H9 (cell line): ENCODE data around the gene PDZD2. TPM values are rescaled to one million over a fixed set of nuclear protein-coding genes. Genes with fewer than 3 reads are reported as not detected.

ENCODE experiments used
- DNase-seq: peaks from one replicate; pipeline ENCODE4 v3.0.0-alpha.2; 2017
- H2AFZ ChIP-seq: one replicate; pipeline ENCODE4 v1.6.1; 2013; ENCODE audit warnings: mild to moderate bottlenecking, low read length, control low read depth, moderate library complexity
- H2AK5ac ChIP-seq: 2 replicates; pipeline ENCODE4 v1.6.1; 2013; ENCODE audit warnings: low read length, control low read depth, mixed read lengths; ENCODE audit not compliant: insufficient read length
- H2BK120ac ChIP-seq: one replicate; pipeline ENCODE4 v1.6.1; 2013; ENCODE audit warnings: low read depth, mild to moderate bottlenecking, low read length, control low read depth, inconsistent platforms; ENCODE audit not compliant: poor library complexity, severe bottlenecking
- H2BK12ac ChIP-seq: 2 replicates; pipeline ENCODE4 v1.6.1; 2013; ENCODE audit warnings: low read length, control low read depth, mixed read lengths, low read depth; ENCODE audit not compliant: insufficient read length
- H2BK15ac ChIP-seq: 2 replicates; pipeline ENCODE4 v1.6.1; 2013; ENCODE audit warnings: low read depth, low read length, control low read depth
- H2BK20ac ChIP-seq: one replicate; pipeline ENCODE4 v1.6.1; 2013; ENCODE audit warnings: low read depth, mild to moderate bottlenecking, low read length, control low read depth, inconsistent platforms; ENCODE audit not compliant: poor library complexity, severe bottlenecking
- H2BK5ac ChIP-seq: 2 replicates; pipeline ENCODE4 v1.6.1; 2013; ENCODE audit warnings: low read length, control low read depth, mixed read lengths; ENCODE audit not compliant: insufficient read length
- H3K14ac ChIP-seq: 2 replicates; pipeline ENCODE4 v1.6.1; 2013; ENCODE audit warnings: low read length, control low read depth; ENCODE audit not compliant: insufficient read depth
- H3K18ac ChIP-seq: 2 replicates; pipeline ENCODE4 v1.6.1; 2013; ENCODE audit warnings: low read depth, mild to moderate bottlenecking, mixed read lengths, low read length, control low read depth; ENCODE audit not compliant: insufficient read length
- H3K23ac ChIP-seq: 2 replicates; pipeline ENCODE4 v1.6.1; 2013; ENCODE audit warnings: low read length, control low read depth, mixed read lengths, low read depth; ENCODE audit not compliant: insufficient read length
- H3K23me2 ChIP-seq: 2 replicates; pipeline ENCODE4 v1.6.1; 2013; ENCODE audit warnings: low read depth, mild to moderate bottlenecking, mixed read lengths, low read length, control low read depth; ENCODE audit not compliant: insufficient read length, poor library complexity, severe bottlenecking
- H3K27ac ChIP-seq: 2 replicates; pipeline ENCODE4 v1.5.1; 2013; ENCODE audit warnings: low read length, control low read depth, mixed read lengths, low read depth; ENCODE audit not compliant: insufficient read length
- H3K27me3 ChIP-seq: 2 replicates; pipeline ENCODE4 v1.6.1; 2013; ENCODE audit warnings: low read length, control low read depth, inconsistent platforms; ENCODE audit not compliant: insufficient read depth
- H3K4ac ChIP-seq: 2 replicates; pipeline ENCODE4 v1.6.1; 2013; ENCODE audit warnings: low read depth, mild to moderate bottlenecking, control low read depth, inconsistent platforms, low read length, moderate library complexity
- H3K4me1 ChIP-seq: 2 replicates; pipeline ENCODE4 v1.6.1; 2013; ENCODE audit warnings: low read length, control low read depth, inconsistent platforms; ENCODE audit not compliant: insufficient read depth
- H3K4me2 ChIP-seq: 2 replicates; pipeline ENCODE4 v1.6.1; 2013; ENCODE audit warnings: low read length, control low read depth, mixed read lengths; ENCODE audit not compliant: insufficient read length, insufficient read depth
- H3K56ac ChIP-seq: 2 replicates; pipeline ENCODE4 v1.6.1; 2013; ENCODE audit warnings: low read depth, mild to moderate bottlenecking, mixed read lengths, low read length, control low read depth; ENCODE audit not compliant: insufficient read length
- H3K79me1 ChIP-seq: 2 replicates; pipeline ENCODE4 v1.6.1; 2013; ENCODE audit warnings: low read depth, mild to moderate bottlenecking, moderate library complexity, low read length, control low read depth, inconsistent platforms; ENCODE audit not compliant: insufficient read depth, poor library complexity, severe bottlenecking
- H3K79me2 ChIP-seq: 2 replicates; pipeline ENCODE4 v1.6.1; 2013; ENCODE audit warnings: low read length, control low read depth, inconsistent platforms; ENCODE audit not compliant: insufficient read depth
- H3K9ac ChIP-seq: 2 replicates; pipeline ENCODE4 v1.6.1; 2013; ENCODE audit warnings: low read length, control low read depth, mixed read lengths; ENCODE audit not compliant: insufficient read length; ENCODE audit errors: extremely low read depth
- H3K9me3 ChIP-seq: one replicate; pipeline ENCODE4 v1.6.1; 2013; ENCODE audit warnings: low read depth, low read length, inconsistent platforms; ENCODE audit not compliant: control insufficient read depth
- H3T11ph ChIP-seq: one replicate; pipeline ENCODE4 v1.6.1; 2013; ENCODE audit warnings: mild to moderate bottlenecking, low read length, control low read depth, inconsistent platforms
- H4K20me1 ChIP-seq: one replicate; pipeline ENCODE4 v1.6.1; 2013; ENCODE audit not compliant: control insufficient read depth, insufficient read length, insufficient read depth
- H4K5ac ChIP-seq: 2 replicates; pipeline ENCODE4 v1.6.1; 2013; ENCODE audit warnings: low read depth, mild to moderate bottlenecking, mixed read lengths, low read length, control low read depth; ENCODE audit not compliant: insufficient read length
- H4K8ac ChIP-seq: replicated peaks from 2 replicates; pipeline ENCODE4 v1.6.1; 2013; ENCODE audit warnings: low read length, control low read depth, mixed read lengths, low read depth; ENCODE audit not compliant: insufficient read length
- H4K91ac ChIP-seq: 2 replicates; pipeline ENCODE4 v1.6.1; 2013; ENCODE audit warnings: low read depth, mild to moderate bottlenecking, moderate library complexity, mixed read lengths, low read length, control low read depth; ENCODE audit not compliant: insufficient read length
- H3K27ac Mint-ChIP-seq, 3 experiments: 2 replicates in 2 of 3; 3 replicates in 1 of 3; pipeline ENCODE4 v1.8.0; 2020 to 2021; ENCODE audit warnings: mixed read lengths in 3 of 3, mild to moderate bottlenecking in 1 of 3, moderate library complexity in 1 of 3
- H3K27me3 Mint-ChIP-seq: 2 replicates; pipeline ENCODE4 v1.8.0; 2021; ENCODE audit warnings: low read depth, mild to moderate bottlenecking, moderate library complexity, mixed read lengths
- H3K36me3 Mint-ChIP-seq, 3 experiments: 2 replicates in 2 of 3; 3 replicates in 1 of 3; pipeline ENCODE4 v1.8.0; 2020 to 2021; ENCODE audit warnings: low read depth in 3 of 3, mixed read lengths in 3 of 3; ENCODE audit not compliant: insufficient read depth in 1 of 3
- H3K4me1 Mint-ChIP-seq, 2 experiments: 2 replicates each; pipeline ENCODE4 v1.8.0; 2020; ENCODE audit warnings: mixed read lengths in 2 of 2
- H3K4me3 Mint-ChIP-seq, 2 experiments: 2 replicates in 1 of 2; 3 replicates in 1 of 2; pipeline ENCODE4 v1.8.0; 2020 to 2021; ENCODE audit warnings: mild to moderate bottlenecking in 2 of 2, mixed read lengths in 2 of 2, moderate library complexity in 1 of 2
- H3K9me3 Mint-ChIP-seq, 2 experiments: 2 replicates in 1 of 2; 3 replicates in 1 of 2; pipeline ENCODE4 v1.8.0; 2020; ENCODE audit warnings: mild to moderate bottlenecking in 2 of 2, mixed read lengths in 2 of 2, moderate library complexity in 1 of 2
- WGBS: extraction: QIAGEN DNeasy Blood & Tissue Kit; methylation state at CpG from one replicate; pipeline ENCODE4 v1.1.7; 2013; ENCODE audit warnings: missing lambda C conversion rate, low lambda C conversion rate, mixed read lengths; ENCODE audit not compliant: insufficient read length; ENCODE audit errors: extremely low coverage; 5-methylcytosine and 5-hydroxymethylcytosine counted together
- total RNA-seq: library from RNA; stranded (reverse); gene quantifications from 2 replicates; pipeline ENCODE4 v1.2.1, GENCODE V29; 2021
- TF ChIP-seq, protein P1 (sequence below): fragments of 200-600 bp; sonication (generic); conservative IDR thresholded peaks from 3 replicates; pipeline ENCODE4 v1.8.0; 2021; ENCODE audit warnings: antibody characterized with exemption, mild to moderate bottlenecking

PDZD2 gene
- total RNA-seq, 1 experiment from 2014 or later, result 9.9 TPM

DNA sequence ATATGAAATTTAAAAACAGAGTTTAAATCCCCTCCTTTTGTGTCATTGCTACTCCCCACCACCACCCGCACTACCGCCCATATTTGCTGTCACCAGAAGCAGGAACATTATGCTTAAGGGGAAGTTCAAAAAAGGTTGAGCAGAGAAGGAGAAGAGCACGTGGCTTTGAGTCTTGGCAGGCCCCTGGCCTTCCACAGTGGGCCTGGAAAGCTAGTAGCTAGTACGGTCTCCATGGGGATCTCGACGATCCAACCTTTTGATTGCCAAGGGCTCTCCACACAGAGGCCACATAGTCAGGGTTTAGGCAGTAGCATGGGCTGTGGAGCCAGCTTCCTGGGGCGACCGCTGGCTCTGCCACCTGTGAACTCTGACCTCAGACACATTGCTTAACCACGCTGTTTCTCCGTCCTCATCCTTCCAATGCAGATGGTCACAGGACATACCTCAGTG is 445.1 kb downstream of the PDZD2 start:
- H3K36me3 Mint-ChIP-seq, result peaks cover 0 to 11% (median 0%) of the 10 kb centered on the region in 3 experiments; a peak in 3 of 7 replicates
- no peak overlapping the region for H3K4ac ChIP-seq
- H3K27ac ChIP-seq, result no peak overlapping the region
- no peak overlapping the region for H3T11ph ChIP-seq
- no peaks in the 10 kb centered on the region for H3K79me2 ChIP-seq
- no peaks in the 10 kb centered on the region for H3K23me2 ChIP-seq
- no peaks in the 10 kb centered on the region for H3K9me3 Mint-ChIP-seq
- DNase-seq, result no peak
- H2BK20ac ChIP-seq, result no peak overlapping the region
- no peaks in the 10 kb centered on the region for H3K27me3 Mint-ChIP-seq
- no peak overlapping the region for H3K4me2 ChIP-seq
- WGBS, result no CpG with 5 or more reads among the region's 10 CpGs
- no peak overlapping the region for H2BK5ac ChIP-seq
- H4K20me1 ChIP-seq, result no peaks in the 10 kb centered on the region
- no peak overlapping the region for H3K14ac ChIP-seq
- H3K56ac ChIP-seq, result no peak overlapping the region
- H3K79me1 ChIP-seq, result no peaks in the 10 kb centered on the region
- no peak overlapping the region for H4K91ac ChIP-seq
- no peak overlapping the region for H2AFZ ChIP-seq
- no peaks in the 10 kb centered on the region for H3K9me3 ChIP-seq
- H4K5ac ChIP-seq, result no peak overlapping the region
- H3K4me1 Mint-ChIP-seq, result no peaks in the 10 kb centered on the region
- H3K27me3 ChIP-seq, result no peaks in the 10 kb centered on the region
- no peak overlapping the region for H3K9ac ChIP-seq
- H2BK120ac ChIP-seq, result no peak overlapping the region
- no peak overlapping the region for H3K18ac ChIP-seq
- no peak overlapping the region for H2BK12ac ChIP-seq
- H3K4me3 Mint-ChIP-seq, result no peak overlapping the region
- H4K8ac ChIP-seq, result no peak overlapping the region
- H3K4me1 ChIP-seq, result no peaks in the 10 kb centered on the region
- H2AK5ac ChIP-seq, result no peak overlapping the region
- H3K23ac ChIP-seq, result no peak overlapping the region
- TF ChIP-seq, protein P1, sequence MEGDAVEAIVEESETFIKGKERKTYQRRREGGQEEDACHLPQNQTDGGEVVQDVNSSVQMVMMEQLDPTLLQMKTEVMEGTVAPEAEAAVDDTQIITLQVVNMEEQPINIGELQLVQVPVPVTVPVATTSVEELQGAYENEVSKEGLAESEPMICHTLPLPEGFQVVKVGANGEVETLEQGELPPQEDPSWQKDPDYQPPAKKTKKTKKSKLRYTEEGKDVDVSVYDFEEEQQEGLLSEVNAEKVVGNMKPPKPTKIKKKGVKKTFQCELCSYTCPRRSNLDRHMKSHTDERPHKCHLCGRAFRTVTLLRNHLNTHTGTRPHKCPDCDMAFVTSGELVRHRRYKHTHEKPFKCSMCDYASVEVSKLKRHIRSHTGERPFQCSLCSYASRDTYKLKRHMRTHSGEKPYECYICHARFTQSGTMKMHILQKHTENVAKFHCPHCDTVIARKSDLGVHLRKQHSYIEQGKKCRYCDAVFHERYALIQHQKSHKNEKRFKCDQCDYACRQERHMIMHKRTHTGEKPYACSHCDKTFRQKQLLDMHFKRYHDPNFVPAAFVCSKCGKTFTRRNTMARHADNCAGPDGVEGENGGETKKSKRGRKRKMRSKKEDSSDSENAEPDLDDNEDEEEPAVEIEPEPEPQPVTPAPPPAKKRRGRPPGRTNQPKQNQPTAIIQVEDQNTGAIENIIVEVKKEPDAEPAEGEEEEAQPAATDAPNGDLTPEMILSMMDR, result no peak
- no peak overlapping the region for H2BK15ac ChIP-seq
- H3K27ac Mint-ChIP-seq, result peak overlapping the region in 1 of 3 experiments; percentile 24; a peak in 2 of 7 replicates
